Transverse colon (tissue), 4 donors: ENCODE data around the gene SP140L.

ENCODE experiments used
- EP300 ChIP-seq: sonication (generic); formaldehyde crosslinking; IDR thresholded peaks from one replicate; pipeline ENCODE4 v1.6.1; 2017; ENCODE audit warnings: antibody characterized with exemption, low read depth
- POLR2A ChIP-seq: fragments of 450-650 bp; IDR thresholded peaks from one replicate; pipeline ENCODE4 v1.6.1; 2016; ENCODE audit warnings: antibody characterized with exemption, mild to moderate bottlenecking, moderate library complexity
- POLR2AphosphoS5 ChIP-seq, 3 donors: sonication (generic); formaldehyde crosslinking; IDR thresholded peaks; one replicate each; pipeline ENCODE4 v1.6.1; 2016; ENCODE audit warnings: antibody characterized with exemption in 3 of 3
- TF ChIP-seq, protein P1 (sequence below), 5 experiments: fragments of 200-600 bp in 3 of 5; fragments of 450-650 bp in 2 of 5; sonication (generic) in 3 of 5; IDR thresholded peaks; 1 replicate in 2 of 5; 2 replicates in 3 of 5; pipeline ENCODE4 v1.5.1; 2016 to 2017; ENCODE audit warnings: antibody characterized with exemption in 5 of 5, inconsistent platforms in 3 of 5, mild to moderate bottlenecking in 2 of 5, moderate library complexity in 1 of 5

DNA sequence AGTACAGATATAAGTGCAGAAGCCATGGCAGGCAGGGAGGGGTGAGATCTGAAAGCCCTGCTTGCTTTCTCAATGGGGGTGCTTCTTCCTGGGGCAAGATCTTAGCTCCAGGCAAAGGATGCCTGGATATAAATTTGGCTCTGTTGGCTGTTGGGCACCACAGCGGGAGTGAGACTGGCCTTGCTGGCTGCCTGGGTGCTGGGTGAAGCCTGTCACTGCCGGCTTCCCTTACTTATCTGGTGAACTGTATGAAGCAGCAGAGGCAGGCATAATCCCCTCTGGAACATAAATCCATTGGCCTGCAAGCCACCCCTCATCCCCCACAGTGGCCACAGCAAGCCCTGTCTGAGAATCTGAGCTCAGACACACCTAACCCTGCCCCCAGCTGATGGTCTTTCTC is 27.4 kb upstream of the SP140L start:
- TF ChIP-seq POLR2A (no peak), POLR2AphosphoS5 (IDR thresholded peaks at IDR 0.05) (no peak), EP300 (no peak)
- TF ChIP-seq, protein P1, sequence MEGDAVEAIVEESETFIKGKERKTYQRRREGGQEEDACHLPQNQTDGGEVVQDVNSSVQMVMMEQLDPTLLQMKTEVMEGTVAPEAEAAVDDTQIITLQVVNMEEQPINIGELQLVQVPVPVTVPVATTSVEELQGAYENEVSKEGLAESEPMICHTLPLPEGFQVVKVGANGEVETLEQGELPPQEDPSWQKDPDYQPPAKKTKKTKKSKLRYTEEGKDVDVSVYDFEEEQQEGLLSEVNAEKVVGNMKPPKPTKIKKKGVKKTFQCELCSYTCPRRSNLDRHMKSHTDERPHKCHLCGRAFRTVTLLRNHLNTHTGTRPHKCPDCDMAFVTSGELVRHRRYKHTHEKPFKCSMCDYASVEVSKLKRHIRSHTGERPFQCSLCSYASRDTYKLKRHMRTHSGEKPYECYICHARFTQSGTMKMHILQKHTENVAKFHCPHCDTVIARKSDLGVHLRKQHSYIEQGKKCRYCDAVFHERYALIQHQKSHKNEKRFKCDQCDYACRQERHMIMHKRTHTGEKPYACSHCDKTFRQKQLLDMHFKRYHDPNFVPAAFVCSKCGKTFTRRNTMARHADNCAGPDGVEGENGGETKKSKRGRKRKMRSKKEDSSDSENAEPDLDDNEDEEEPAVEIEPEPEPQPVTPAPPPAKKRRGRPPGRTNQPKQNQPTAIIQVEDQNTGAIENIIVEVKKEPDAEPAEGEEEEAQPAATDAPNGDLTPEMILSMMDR (IDR thresholded peaks at IDR 0.05), result no peak
